Stomach (tissue), 9 donors: ENCODE results near the gene CEACAM1. TPM values are rescaled to one million over a fixed set of nuclear protein-coding genes. Genes with fewer than 3 reads are reported as not detected.
A peak's percentile ranks its signal among the peaks of the same experiment; 100 is the strongest.

Experiments used
- DNase-seq, 2 donors: peaks; one replicate each; pipeline versions ENCODE4 v3.0.0 to v3.0.0-alpha.2; 2013 to 2019
- H3K27ac ChIP-seq, 5 donors: fragments of 200-600 bp in 4 of 5; sonication (generic) in 4 of 5; one replicate each; pipeline ENCODE4 v1.5.1; 2013 to 2019; ENCODE audit warnings: mild to moderate bottlenecking in 1 of 5, moderate library complexity in 1 of 5
- H3K27me3 ChIP-seq, 3 donors: fragments of 200-600 bp; sonication (generic); one replicate each; pipeline ENCODE4 v1.5.1; 2017 to 2019; ENCODE audit warnings: mixed run types in 1 of 3
- H3K36me3 ChIP-seq, 4 donors: fragments of 200-600 bp; sonication (generic); 1 replicate in 3 of 4; 2 replicates in 1 of 4; pipeline ENCODE4 v1.5.1; 2016 to 2019
- H3K4me1 ChIP-seq, 4 donors: fragments of 200-600 bp; sonication (generic); one replicate each; pipeline ENCODE4 v1.5.1; 2016 to 2019
- H3K4me3 ChIP-seq, 4 donors: fragments of 200-600 bp; sonication (generic) in 3 of 4; one replicate each; pipeline ENCODE4 v1.5.1; 2016 to 2019; ENCODE audit warnings: mild to moderate bottlenecking in 1 of 4
- H3K9me3 ChIP-seq, 4 donors: fragments of 200-600 bp; sonication (generic); one replicate each; pipeline ENCODE4 v1.5.1; 2016 to 2019
- EP300 ChIP-seq: sonication (generic); formaldehyde crosslinking; IDR thresholded peaks from one replicate; pipeline ENCODE4 v1.6.1; 2017; ENCODE audit warnings: antibody characterized with exemption
- POLR2A ChIP-seq, 4 donors: fragments of 450-650 bp; IDR thresholded peaks; one replicate each; pipeline ENCODE4 v1.6.1; 2016; ENCODE audit warnings: antibody characterized with exemption in 4 of 4, control low read depth in 2 of 4, mild to moderate bottlenecking in 1 of 4, moderate library complexity in 1 of 4
- POLR2AphosphoS5 ChIP-seq, 3 donors: sonication (generic); formaldehyde crosslinking; IDR thresholded peaks; one replicate each; pipeline ENCODE4 v1.6.1; 2016; ENCODE audit warnings: antibody characterized with exemption in 3 of 3
- WGBS, 5 donors: extraction: QIAGEN DNeasy Blood & Tissue Kit in 3 of 5; methylation state at CpG; one replicate each; pipeline versions ENCODE4 v1.1.5 to v1.1.7; 2013 to 2018; 5-methylcytosine and 5-hydroxymethylcytosine counted together
- intact Hi-C: fragments of 100-400 bp; cut with DNase I; formaldehyde crosslinking; loops from one replicate; pipeline ENCODE4 v1.15.1; 2023; ENCODE audit warnings: low total_unique reads
- polyA plus RNA-seq, 3 donors: library from polyadenylated mRNA; stranded (reverse); fragments of 200-250 nt; gene quantifications; one replicate each; pipeline ENCODE4 v1.2.3, GENCODE V29; 2013
- total RNA-seq, 5 donors: library from RNA; depleted of rRNA; stranded (reverse); fragments of >200 nt; gene quantifications; one replicate each; pipeline versions ENCODE4 v1.1.0 to v1.2.3, GENCODE V29; 2014 to 2016
- TF ChIP-seq, protein P1 (sequence below), 7 experiments: fragments of 450-650 bp in 4 of 7; fragments of 200-600 bp in 3 of 7; sonication (generic) in 3 of 7; IDR thresholded peaks; one replicate each; pipeline ENCODE4 v1.5.1; 2016 to 2019; ENCODE audit warnings: antibody characterized with exemption in 7 of 7, control low read depth in 2 of 7, mild to moderate bottlenecking in 1 of 7
- donor health status: healthy with polysubstance abuse.
- donor health status: Bipolar disorder and iron deficiency.
- donor health status: healthy.

Gene CEACAM1
- total and polyA plus RNA-seq, 8 donors, result 0.45 to 99.2 (median 4.1) TPM

GRCh38 chr19:42496460-42497133, 31.7 kb downstream of the CEACAM1 start:
- Histone ChIP-seq H3K27ac (peak overlapping the region in 4 of 5 donors; percentile 34 to 84 (median 67)), H3K36me3 (no peaks in the 10 kb centered on the region), H3K4me3 (no peak overlapping the region), H3K9me3 (no peaks in the 10 kb centered on the region), H3K27me3 (no peaks in the 10 kb centered on the region), H3K4me1 (peaks cover 0 to 22% (median 17%) of the 10 kb centered on the region in 4 donors)
- 97 to 100% (median 98%) methylated on average over 2 of the region's 2 CpGs for WGBS, 5 donors
- TF ChIP-seq POLR2A (IDR thresholded peaks at IDR 0.05) (no peak), EP300 (no peak), POLR2AphosphoS5 (IDR thresholded peaks at IDR 0.05) (no peak)
- TF ChIP-seq, protein P1, sequence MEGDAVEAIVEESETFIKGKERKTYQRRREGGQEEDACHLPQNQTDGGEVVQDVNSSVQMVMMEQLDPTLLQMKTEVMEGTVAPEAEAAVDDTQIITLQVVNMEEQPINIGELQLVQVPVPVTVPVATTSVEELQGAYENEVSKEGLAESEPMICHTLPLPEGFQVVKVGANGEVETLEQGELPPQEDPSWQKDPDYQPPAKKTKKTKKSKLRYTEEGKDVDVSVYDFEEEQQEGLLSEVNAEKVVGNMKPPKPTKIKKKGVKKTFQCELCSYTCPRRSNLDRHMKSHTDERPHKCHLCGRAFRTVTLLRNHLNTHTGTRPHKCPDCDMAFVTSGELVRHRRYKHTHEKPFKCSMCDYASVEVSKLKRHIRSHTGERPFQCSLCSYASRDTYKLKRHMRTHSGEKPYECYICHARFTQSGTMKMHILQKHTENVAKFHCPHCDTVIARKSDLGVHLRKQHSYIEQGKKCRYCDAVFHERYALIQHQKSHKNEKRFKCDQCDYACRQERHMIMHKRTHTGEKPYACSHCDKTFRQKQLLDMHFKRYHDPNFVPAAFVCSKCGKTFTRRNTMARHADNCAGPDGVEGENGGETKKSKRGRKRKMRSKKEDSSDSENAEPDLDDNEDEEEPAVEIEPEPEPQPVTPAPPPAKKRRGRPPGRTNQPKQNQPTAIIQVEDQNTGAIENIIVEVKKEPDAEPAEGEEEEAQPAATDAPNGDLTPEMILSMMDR (IDR thresholded peaks at IDR 0.05), result no peak
- intact Hi-C loops, result no loop called here
- DNase-seq, result no peak

DNA sequence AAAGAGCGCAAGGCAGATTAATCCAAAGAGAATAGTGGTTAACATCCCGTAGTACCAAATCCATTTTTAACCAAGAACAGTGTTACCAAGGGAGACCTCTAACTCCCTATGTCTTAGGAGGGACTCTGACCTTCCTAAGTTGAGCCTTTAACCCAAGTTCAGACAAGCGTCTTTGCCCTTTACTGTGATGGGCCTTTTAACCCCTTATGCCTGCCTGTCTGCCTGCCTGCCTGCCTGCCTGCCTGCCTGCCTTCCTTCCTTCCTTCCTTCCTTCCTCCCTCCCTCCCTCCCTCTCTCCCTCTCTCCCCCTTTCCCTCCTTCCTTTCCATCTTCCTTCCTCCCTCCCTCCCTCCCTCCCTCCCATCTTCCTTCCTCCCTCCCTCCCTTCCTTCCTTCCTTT, 32.6 kb downstream of the CEACAM1 start:
- DNase-seq, result no peak
- intact Hi-C loops, result no loop called here
- TF ChIP-seq, protein P1 (IDR thresholded peaks at IDR 0.05), result no peak
- TF ChIP-seq POLR2A (IDR thresholded peaks at IDR 0.05), result no peak
- no peak for TF ChIP-seq POLR2AphosphoS5 (IDR thresholded peaks at IDR 0.05)
- no peak for TF ChIP-seq EP300
- H3K4me3 ChIP-seq, result no peak overlapping the region
- no peaks in the 10 kb centered on the region for H3K9me3 ChIP-seq
- H3K4me1 ChIP-seq, result peaks cover 0 to 22% (median 17%) of the 10 kb centered on the region in 4 donors
- WGBS, 5 donors, result 79 to 94% (median 89%) methylated on average over 3 of the region's 3 CpGs
- no peak overlapping the region for H3K27ac ChIP-seq
- no peaks in the 10 kb centered on the region for H3K36me3 ChIP-seq
- no peaks in the 10 kb centered on the region for H3K27me3 ChIP-seq

DNA sequence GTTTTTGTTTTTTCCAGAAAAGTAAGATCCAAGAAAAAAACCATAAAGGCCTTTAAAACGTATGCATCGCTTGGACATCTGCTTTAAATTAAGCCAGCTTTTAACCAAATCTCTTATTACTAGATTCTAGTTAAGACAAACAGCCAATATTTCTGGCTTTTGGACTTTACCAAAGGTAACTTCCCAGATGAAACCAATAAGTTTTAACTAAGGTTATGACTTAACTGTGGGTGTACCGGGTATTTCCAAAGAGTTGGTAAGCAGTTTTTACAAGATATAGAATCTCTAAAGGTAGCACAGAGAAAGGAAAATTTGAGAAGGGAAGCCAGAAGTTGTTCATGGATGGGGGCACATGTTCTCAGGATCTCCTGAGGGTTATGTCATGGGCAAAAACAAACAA, 34.0 kb downstream of the CEACAM1 start:
- H3K4me1 ChIP-seq, result peaks cover 0 to 22% (median 17%) of the 10 kb centered on the region in 4 donors
- no peaks in the 10 kb centered on the region for H3K36me3 ChIP-seq
- intact Hi-C loops, result no loop called here
- no peaks in the 10 kb centered on the region for H3K9me3 ChIP-seq
- no peak overlapping the region for H3K27ac ChIP-seq
- H3K4me3 ChIP-seq, result no peak overlapping the region
- TF ChIP-seq, protein P1 (IDR thresholded peaks at IDR 0.05), result no peak
- TF ChIP-seq POLR2A (IDR thresholded peaks at IDR 0.05) (no peak), EP300 (no peak), POLR2AphosphoS5 (IDR thresholded peaks at IDR 0.05) (no peak)
- DNase-seq, result no peak
- no peaks in the 10 kb centered on the region for H3K27me3 ChIP-seq
- WGBS, 5 donors, result 82 to 96% (median 91%) methylated on average over 3 of the region's 3 CpGs

DNA sequence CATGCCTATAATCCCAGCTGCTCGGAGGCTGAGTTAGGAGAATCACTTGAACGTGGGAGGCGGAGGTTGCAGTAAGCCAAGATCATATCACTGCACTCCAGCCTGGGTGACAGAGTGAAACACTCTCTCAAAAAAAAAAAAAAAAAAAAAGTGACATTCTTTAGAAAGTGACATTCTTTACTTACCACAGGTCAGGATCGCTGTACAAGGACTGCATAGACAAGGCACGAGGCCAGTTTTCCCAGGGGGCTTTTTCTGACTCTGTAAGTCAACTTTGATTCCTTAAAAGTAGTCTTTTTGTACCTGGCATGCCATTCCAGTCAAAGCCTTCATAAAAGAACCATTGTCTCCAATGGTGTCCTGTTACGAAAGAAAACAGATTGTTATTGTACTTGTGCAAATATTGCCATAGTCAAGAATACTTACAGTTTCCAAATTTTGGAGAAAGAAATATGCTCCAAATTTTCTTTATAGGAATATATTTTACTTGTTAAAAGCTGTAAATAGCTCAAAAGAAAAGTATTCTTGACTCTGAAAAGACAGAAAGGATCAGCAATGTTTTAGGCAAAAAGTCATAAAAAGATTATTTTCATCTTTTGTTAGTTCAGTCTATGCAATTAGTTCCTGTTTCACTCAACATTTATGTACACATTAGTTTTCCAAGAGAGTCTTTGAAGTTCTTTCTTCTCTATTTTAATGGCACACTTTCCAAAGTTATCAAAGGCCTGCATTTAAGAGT, 39.3 kb downstream of the CEACAM1 start:
- WGBS, 5 donors, result 36 to 63% (median 48%) methylated on average over 6 of the region's 6 CpGs
- Histone ChIP-seq H3K27ac (peak overlapping the region in 2 of 5 donors; percentile 19 to 56), H3K27me3 (no peaks in the 10 kb centered on the region), H3K9me3 (no peaks in the 10 kb centered on the region), H3K4me3 (no peak overlapping the region), H3K36me3 (no peaks in the 10 kb centered on the region), H3K4me1 (peaks cover 0 to 6% (median 0%) of the 10 kb centered on the region in 4 donors)
- TF ChIP-seq POLR2AphosphoS5 (IDR thresholded peaks at IDR 0.05) (no peak), EP300 (no peak), POLR2A (IDR thresholded peaks at IDR 0.05) (no peak)
- TF ChIP-seq, protein P1 (IDR thresholded peaks at IDR 0.05), result no peak
- peak in 1 of 2 donors; percentile 31 for DNase-seq
- intact Hi-C loops, result no loop called here
